ENCODE results near the gene MELTF.

MELTF gene

GRCh38 chr3:197027151-197027895 lies 2.3 kb downstream of the MELTF start:
- DNase-seq (ENCODE audit: low read depth, low spot score) = no peak

- no peak for DNase-seq (ENCODE audit: low read depth, low spot score)
Measured at GRCh38 chr3:197026481-197026866, 3.1 kb downstream of the MELTF start.

GRCh38 chr3:197025736-197026480 lies 3.7 kb downstream of the MELTF start:
- no peak for DNase-seq (ENCODE audit: low read depth, low spot score)

GRCh38 chr3:197024881-197025735 lies 4.5 kb downstream of the MELTF start:
- DNase-seq (ENCODE audit: low read depth, low spot score) = no peak

GRCh38 chr3:197023998-197024651 lies 5.5 kb downstream of the MELTF start:
- no peak for DNase-seq (ENCODE audit: low read depth, low spot score)

GRCh38 chr3:197023241-197023997 lies 6.2 kb downstream of the MELTF start:
- DNase-seq (ENCODE audit: low read depth, low spot score) = no peak

- no peak for DNase-seq (ENCODE audit: low read depth, low spot score)
Measured at GRCh38 chr3:197022405-197023231, 7.0 kb downstream of the MELTF start.

GRCh38 chr3:197021729-197022404 lies 7.8 kb downstream of the MELTF start:
- no peak for DNase-seq (ENCODE audit: low read depth, low spot score)

- no peak for DNase-seq (ENCODE audit: low read depth, low spot score)
Measured at GRCh38 chr3:197021231-197021630, 8.4 kb downstream of the MELTF start.

- DNase-seq (ENCODE audit: low read depth, low spot score) = no peak
Measured at GRCh38 chr3:197019535-197019934, 10.1 kb downstream of the MELTF start.

- no peak for DNase-seq (ENCODE audit: low read depth, low spot score)
Measured at GRCh38 chr3:197019021-197019420, 10.6 kb downstream of the MELTF start.

GRCh38 chr3:197017003-197017402 lies 12.6 kb downstream of the MELTF start:
- no peak for DNase-seq (ENCODE audit: low read depth, low spot score)

- no peak for DNase-seq (ENCODE audit: low read depth, low spot score)
Measured at GRCh38 chr3:197015790-197016736, 13.6 kb downstream of the MELTF start.

- DNase-seq (ENCODE audit: low read depth, low spot score) = no peak
Measured at GRCh38 chr3:197014942-197015575, 14.6 kb downstream of the MELTF start.

- no peak for DNase-seq (ENCODE audit: low read depth, low spot score)
Measured at GRCh38 chr3:197014024-197014423, 15.6 kb downstream of the MELTF start.

- no peak for DNase-seq (ENCODE audit: low read depth, low spot score)
Measured at GRCh38 chr3:197012540-197012883, 17.1 kb downstream of the MELTF start.

GRCh38 chr3:197011780-197012539 lies 17.7 kb downstream of the MELTF start:
- DNase-seq (ENCODE audit: low read depth, low spot score) = no peak
